Karpas-422 (cell line): ENCODE measurements around the gene COL5A1. TPM values are rescaled to one million over a fixed set of nuclear protein-coding genes. Genes with fewer than 3 reads are reported as not detected.
A peak's percentile ranks its signal among the peaks of the same experiment; 100 is the strongest.

Experiments used
- DNase-seq: peaks from one replicate; pipeline ENCODE4 v3.0.0-alpha.2; 2015
- H2AFZ ChIP-seq: fragments of 200-600 bp; sonication (generic); 2 replicates; pipeline ENCODE4 v1.6.1; 2014; ENCODE audit warnings: antibody characterized with exemption, low read length, mixed read lengths
- H3K27ac ChIP-seq: fragments of 200-600 bp; sonication (generic); 2 replicates; pipeline ENCODE4 v1.5.1; 2014; ENCODE audit warnings: mild to moderate bottlenecking, low read length, moderate library complexity
- H3K27me3 ChIP-seq: fragments of 200-600 bp; sonication (generic); 2 replicates; pipeline ENCODE4 v1.6.1; 2014; ENCODE audit warnings: low read length, mixed read lengths
- H3K36me3 ChIP-seq: fragments of 200-600 bp; sonication (generic); 2 replicates; pipeline ENCODE4 v1.6.1; 2014; ENCODE audit warnings: low read length, mixed read lengths; ENCODE audit not compliant: insufficient read depth
- H3K4me1 ChIP-seq: fragments of 200-600 bp; sonication (generic); 2 replicates; pipeline ENCODE4 v1.6.1; 2014; ENCODE audit warnings: mild to moderate bottlenecking, low read length, mixed read lengths
- H3K4me2 ChIP-seq: fragments of 200-600 bp; sonication (generic); 2 replicates; pipeline ENCODE4 v1.6.1; 2014; ENCODE audit warnings: low read length, low read depth, mild to moderate bottlenecking; ENCODE audit not compliant: poor library complexity, severe bottlenecking
- H3K4me3 ChIP-seq: fragments of 200-600 bp; sonication (generic); 2 replicates; pipeline ENCODE4 v1.5.1; 2014; ENCODE audit warnings: mild to moderate bottlenecking, antibody characterized with exemption, low read length, mixed read lengths
- H3K79me2 ChIP-seq: fragments of 200-600 bp; sonication (generic); 2 replicates; pipeline ENCODE4 v1.6.1; 2014; ENCODE audit warnings: mild to moderate bottlenecking, low read length, mixed read lengths
- H3K9ac ChIP-seq: fragments of 200-600 bp; sonication (generic); 2 replicates; pipeline ENCODE4 v1.6.0; 2014; ENCODE audit warnings: low read length
- H3K9me2 ChIP-seq: fragments of 200-600 bp; sonication (generic), shearing (Covaris generic); replicated peaks from 2 replicates; pipeline ENCODE4 v1.6.0; 2014; ENCODE audit warnings: mild to moderate bottlenecking, low read length, moderate library complexity; ENCODE audit not compliant: insufficient read depth
- H3K9me3 ChIP-seq: fragments of 300-700, 200-600 bp; sonication (generic); 2 replicates; pipeline ENCODE4 v1.6.1; 2014; ENCODE audit warnings: low read length, mixed read lengths
- H4K20me1 ChIP-seq: fragments of 200-600 bp; sonication (generic); 2 replicates; pipeline ENCODE4 v1.6.1; 2014; ENCODE audit warnings: mild to moderate bottlenecking, antibody characterized with exemption, low read length, low read depth; ENCODE audit not compliant: insufficient read depth
- total RNA-seq: library from RNA; depleted of rRNA; stranded (reverse); fragments of >200 nt; shearing (Covaris generic); gene quantifications from 2 replicates; pipeline ENCODE4 v1.2.3, GENCODE V29; 2014; ENCODE audit warnings: low replicate concordance

COL5A1 gene
- total RNA-seq, 1 experiment from 2014 or later = not detected

GRCh38 chr9:134659688-134660131 lies 18.1 kb downstream of the COL5A1 start:
- H3K4me3 ChIP-seq = no peak overlapping the region
- H3K9me2 ChIP-seq = no peaks in the 10 kb centered on the region
- H3K79me2 ChIP-seq = no peaks in the 10 kb centered on the region
- H4K20me1 ChIP-seq = no peaks in the 10 kb centered on the region
- no peak overlapping the region for H3K4me2 ChIP-seq
- H3K27me3 ChIP-seq = no peaks in the 10 kb centered on the region
- DNase-seq = peak; percentile 2
- H3K9me3 ChIP-seq = peaks cover 13% of the 10 kb centered on the region
- H2AFZ ChIP-seq = no peak overlapping the region
- no peak overlapping the region for H3K9ac ChIP-seq
- H3K27ac ChIP-seq = no peak overlapping the region
- no peaks in the 10 kb centered on the region for H3K36me3 ChIP-seq
- H3K4me1 ChIP-seq = no peaks in the 10 kb centered on the region

GRCh38 chr9:134660407-134660806 lies 18.8 kb downstream of the COL5A1 start:
- Histone ChIP-seq H4K20me1 (no peaks in the 10 kb centered on the region), H3K9me3 (peaks cover 13% of the 10 kb centered on the region), H3K27me3 (no peaks in the 10 kb centered on the region), H3K79me2 (no peaks in the 10 kb centered on the region), H3K9me2 (no peaks in the 10 kb centered on the region), H2AFZ (no peak overlapping the region), H3K27ac (no peak overlapping the region), H3K9ac (no peak overlapping the region), H3K4me1 (no peaks in the 10 kb centered on the region), H3K4me3 (no peak overlapping the region), H3K4me2 (no peak overlapping the region), H3K36me3 (no peaks in the 10 kb centered on the region)
- peak; percentile 66 for DNase-seq

- no peaks in the 10 kb centered on the region for H3K36me3 ChIP-seq
- H3K79me2 ChIP-seq = no peaks in the 10 kb centered on the region
- no peak overlapping the region for H3K4me2 ChIP-seq
- no peaks in the 10 kb centered on the region for H3K4me1 ChIP-seq
- H3K9ac ChIP-seq = no peak overlapping the region
- H3K4me3 ChIP-seq = no peak overlapping the region
- no peak overlapping the region for H3K27ac ChIP-seq
- H2AFZ ChIP-seq = no peak overlapping the region
- no peaks in the 10 kb centered on the region for H3K27me3 ChIP-seq
- H4K20me1 ChIP-seq = no peaks in the 10 kb centered on the region
- DNase-seq = peak; percentile 23
- H3K9me3 ChIP-seq = peaks cover 13% of the 10 kb centered on the region
- no peaks in the 10 kb centered on the region for H3K9me2 ChIP-seq
Measured at GRCh38 chr9:134661299-134661698, 19.7 kb downstream of the COL5A1 start.

- H3K27me3 ChIP-seq = no peaks in the 10 kb centered on the region
- no peaks in the 10 kb centered on the region for H3K9me2 ChIP-seq
- H3K9ac ChIP-seq = no peak overlapping the region
- no peaks in the 10 kb centered on the region for H3K4me1 ChIP-seq
- no peak overlapping the region for H3K4me3 ChIP-seq
- no peak overlapping the region for H2AFZ ChIP-seq
- no peak for DNase-seq
- peaks cover 13% of the 10 kb centered on the region for H3K9me3 ChIP-seq
- H3K36me3 ChIP-seq = no peaks in the 10 kb centered on the region
- no peaks in the 10 kb centered on the region for H3K79me2 ChIP-seq
- H3K4me2 ChIP-seq = no peak overlapping the region
- H3K27ac ChIP-seq = no peak overlapping the region
- H4K20me1 ChIP-seq = no peaks in the 10 kb centered on the region
Measured at GRCh38 chr9:134661791-134662142, 20.2 kb downstream of the COL5A1 start.

GRCh38 chr9:134662143-134662876 lies 20.7 kb downstream of the COL5A1 start:
- H2AFZ ChIP-seq = no peak overlapping the region
- H3K4me2 ChIP-seq = no peak overlapping the region
- no peaks in the 10 kb centered on the region for H4K20me1 ChIP-seq
- no peak overlapping the region for H3K27ac ChIP-seq
- no peaks in the 10 kb centered on the region for H3K36me3 ChIP-seq
- no peak overlapping the region for H3K9ac ChIP-seq
- no peak overlapping the region for H3K4me3 ChIP-seq
- peaks cover 13% of the 10 kb centered on the region for H3K9me3 ChIP-seq
- H3K4me1 ChIP-seq = no peaks in the 10 kb centered on the region
- no peak for DNase-seq
- no peaks in the 10 kb centered on the region for H3K9me2 ChIP-seq
- no peaks in the 10 kb centered on the region for H3K27me3 ChIP-seq
- H3K79me2 ChIP-seq = no peaks in the 10 kb centered on the region

GRCh38 chr9:134663084-134663483 lies 21.5 kb downstream of the COL5A1 start:
- Histone ChIP-seq H3K9me3 (peaks cover 13% of the 10 kb centered on the region), H3K4me3 (no peak overlapping the region), H3K9me2 (no peaks in the 10 kb centered on the region), H3K27me3 (no peaks in the 10 kb centered on the region), H2AFZ (no peak overlapping the region), H3K9ac (no peak overlapping the region), H3K4me1 (no peaks in the 10 kb centered on the region), H3K36me3 (no peaks in the 10 kb centered on the region), H4K20me1 (no peaks in the 10 kb centered on the region), H3K79me2 (no peaks in the 10 kb centered on the region), H3K4me2 (no peak overlapping the region), H3K27ac (no peak overlapping the region)
- DNase-seq = no peak

- Histone ChIP-seq H3K27ac (no peak overlapping the region), H3K9me3 (peaks cover 13% of the 10 kb centered on the region), H3K27me3 (no peaks in the 10 kb centered on the region), H3K4me1 (no peaks in the 10 kb centered on the region), H3K4me3 (no peak overlapping the region), H4K20me1 (no peaks in the 10 kb centered on the region), H3K79me2 (no peaks in the 10 kb centered on the region), H3K9ac (no peak overlapping the region), H2AFZ (no peak overlapping the region), H3K9me2 (no peaks in the 10 kb centered on the region), H3K36me3 (no peaks in the 10 kb centered on the region), H3K4me2 (no peak overlapping the region)
- peak; percentile 35 for DNase-seq
Measured at GRCh38 chr9:134663753-134664415, 22.3 kb downstream of the COL5A1 start.

- no peaks in the 10 kb centered on the region for H3K4me1 ChIP-seq
- H3K36me3 ChIP-seq = no peaks in the 10 kb centered on the region
- no peak overlapping the region for H2AFZ ChIP-seq
- no peaks in the 10 kb centered on the region for H3K9me2 ChIP-seq
- no peak overlapping the region for H3K27ac ChIP-seq
- no peak for DNase-seq
- H3K27me3 ChIP-seq = no peaks in the 10 kb centered on the region
- no peak overlapping the region for H3K4me3 ChIP-seq
- no peak overlapping the region for H3K4me2 ChIP-seq
- no peak overlapping the region for H3K9ac ChIP-seq
- no peaks in the 10 kb centered on the region for H3K79me2 ChIP-seq
- peaks cover 13% of the 10 kb centered on the region for H3K9me3 ChIP-seq
- no peaks in the 10 kb centered on the region for H4K20me1 ChIP-seq
Measured at GRCh38 chr9:134664446-134664845, 22.8 kb downstream of the COL5A1 start.
